Mesothelial cell of epicardium (in vitro differentiated cells): Measurements from ENCODE around the gene SLC39A13. TPM values are rescaled to one million over a fixed set of nuclear protein-coding genes. Genes with fewer than 3 reads are reported as not detected.

Experiments used
- DNase-seq, 2 experiments: peaks; one replicate each; pipeline ENCODE4 v3.0.0; 2021; ENCODE audit warnings: low spot score in 2 of 2; ENCODE audit not compliant: unreplicated experiment in 2 of 2
- H3K27ac Mint-ChIP-seq: 2 replicates; pipeline ENCODE4 v1.8.0; 2021; ENCODE audit warnings: mixed read lengths
- H3K27me3 Mint-ChIP-seq: 2 replicates; pipeline ENCODE4 v1.8.0; 2021; ENCODE audit warnings: low read depth, mixed read lengths
- H3K36me3 Mint-ChIP-seq: 2 replicates; pipeline ENCODE4 v1.8.0; 2021; ENCODE audit warnings: mixed read lengths
- H3K4me1 Mint-ChIP-seq: 2 replicates; pipeline ENCODE4 v1.8.0; 2021; ENCODE audit warnings: mixed read lengths
- H3K4me3 Mint-ChIP-seq: 2 replicates; pipeline ENCODE4 v1.8.0; 2021; ENCODE audit warnings: mild to moderate bottlenecking, moderate library complexity, mixed read lengths
- H3K9me3 Mint-ChIP-seq: 2 replicates; pipeline ENCODE4 v1.8.0; 2021; ENCODE audit warnings: mixed read lengths
- CTCF ChIP-seq: fragments of 200-600 bp; sonication (generic); IDR thresholded peaks from one replicate; pipeline ENCODE4 v1.5.0; 2021; ENCODE audit warnings: antibody characterized with exemption; ENCODE audit not compliant: unreplicated experiment
- total RNA-seq: library from RNA; stranded (reverse); gene quantifications from 3 replicates; pipeline ENCODE4 v1.2.1, GENCODE V29; 2021

Gene SLC39A13
- total RNA-seq, 1 donor from 2014 or later, result 69.5 TPM

GRCh38 chr11:47415949-47416472 lies 7.6 kb downstream of the SLC39A13 start:
- no peak for TF ChIP-seq CTCF
- Mint-ChIP-seq H3K4me1 (peaks cover 13% of the 10 kb centered on the region), H3K27ac (peak overlapping the region; percentile 89), H3K9me3 (no peaks in the 10 kb centered on the region), H3K27me3 (no peaks in the 10 kb centered on the region), H3K36me3 (peaks cover 12% of the 10 kb centered on the region), H3K4me3 (no peak overlapping the region)
- peak; percentile 64 to 83 for DNase-seq

- H3K27ac Mint-ChIP-seq, result peak overlapping the region; percentile 47
- H3K27me3 Mint-ChIP-seq, result no peaks in the 10 kb centered on the region
- peaks cover 13% of the 10 kb centered on the region for H3K4me1 Mint-ChIP-seq
- TF ChIP-seq CTCF, result no peak
- H3K9me3 Mint-ChIP-seq, result no peaks in the 10 kb centered on the region
- no peak for DNase-seq
- no peak overlapping the region for H3K4me3 Mint-ChIP-seq
- peaks cover 15% of the 10 kb centered on the region for H3K36me3 Mint-ChIP-seq
Measured at GRCh38 chr11:47417712-47418111, 9.3 kb downstream of the SLC39A13 start.

- no peaks in the 10 kb centered on the region for H3K27me3 Mint-ChIP-seq
- no peak for DNase-seq
- no peak for TF ChIP-seq CTCF
- no peak overlapping the region for H3K27ac Mint-ChIP-seq
- no peaks in the 10 kb centered on the region for H3K9me3 Mint-ChIP-seq
- no peak overlapping the region for H3K4me3 Mint-ChIP-seq
- peaks cover 13% of the 10 kb centered on the region for H3K36me3 Mint-ChIP-seq
- H3K4me1 Mint-ChIP-seq, result peaks cover 13% of the 10 kb centered on the region
Measured at GRCh38 chr11:47418454-47419259, 10.3 kb downstream of the SLC39A13 start.

- H3K36me3 Mint-ChIP-seq, result peaks cover 15% of the 10 kb centered on the region
- H3K4me1 Mint-ChIP-seq, result peaks cover 16% of the 10 kb centered on the region
- no peak for TF ChIP-seq CTCF
- H3K27ac Mint-ChIP-seq, result peak overlapping the region; percentile 99
- DNase-seq, result no peak
- H3K4me3 Mint-ChIP-seq, result peak overlapping the region; percentile 100
- no peaks in the 10 kb centered on the region for H3K27me3 Mint-ChIP-seq
- no peaks in the 10 kb centered on the region for H3K9me3 Mint-ChIP-seq
Measured at GRCh38 chr11:47425611-47426010, 17.2 kb downstream of the SLC39A13 start.

GRCh38 chr11:47426062-47426956 lies 17.9 kb downstream of the SLC39A13 start, which contains the start of gene PSMC3:
PSMC3 (minus strand) TSS chr11:47426439; CDS start chr11:47426279, 160 bp downstream.
- Mint-ChIP-seq H3K9me3 (no peaks in the 10 kb centered on the region), H3K27ac (peak within 1 kb of the TSS; percentile 99), H3K27me3 (no peaks in the 10 kb centered on the region), H3K4me1 (peaks cover 16% of the 10 kb centered on the region), H3K4me3 (peak within 1 kb of the TSS; percentile 100), H3K36me3 (peaks cover 13% of the 10 kb centered on the region)
- peak; percentile 97 to 99 for DNase-seq
- TF ChIP-seq CTCF, result no peak
